H1 (cell line): Measurements from ENCODE around the gene PCSK4. TPM values are rescaled to one million over a fixed set of nuclear protein-coding genes. Genes with fewer than 3 reads are reported as not detected.

Source experiments
- CTCF ChIA-PET: fragments of 300-600 bp; sonication (Branson Sonifier 250); formaldehyde crosslinking; loops from one replicate; lab custom pipeline; 2021; ENCODE audit not compliant: partially characterized antibody; lab: Charles Lee
- POLR2A ChIA-PET: fragments of 300-600 bp; sonication (Branson Sonifier 250); formaldehyde crosslinking; loops from one replicate; lab custom pipeline; 2021; ENCODE audit warnings: inconsistent platforms; ENCODE audit not compliant: partially characterized antibody; lab: Charles Lee
- DNase-seq, 2 experiments: peaks; one replicate each; pipeline versions ENCODE4 v3.0.0 to v3.0.0-alpha.2; 2010 to 2022; ENCODE audit warnings: low spot score in 2 of 2, low read depth in 1 of 2, mixed read lengths in 1 of 2
- FAIRE-seq: peaks from 2 replicates; lab custom pipeline; 2011; peaks lifted over from hg19 to GRCh38; lab: Jason Lieb, UNC
- H2AFZ ChIP-seq: 2 replicates; pipeline ENCODE4 v1.8.1; 2012; ENCODE audit warnings: low read length, inconsistent platforms
- H2AK5ac ChIP-seq: 2 replicates; pipeline ENCODE4 v1.6.1; 2013; ENCODE audit warnings: low read depth, low read length
- H2BK120ac ChIP-seq: replicated peaks from 2 replicates; pipeline ENCODE3; 2013; ENCODE audit warnings: low read depth, low read length, inconsistent platforms
- H2BK12ac ChIP-seq: 2 replicates; pipeline ENCODE4 v1.6.1; 2013; ENCODE audit warnings: low read depth, low read length
- H2BK15ac ChIP-seq: 2 replicates; pipeline ENCODE4 v1.6.1; 2013; ENCODE audit warnings: low read length
- H2BK20ac ChIP-seq: 2 replicates; pipeline ENCODE4 v1.6.1; 2013; ENCODE audit warnings: low read length
- H2BK5ac ChIP-seq: 2 replicates; pipeline ENCODE4 v1.6.1; 2013; ENCODE audit warnings: low read depth, low read length
- H3K14ac ChIP-seq: 2 replicates; pipeline ENCODE4 v1.6.1; 2013; ENCODE audit warnings: inconsistent platforms; ENCODE audit not compliant: insufficient read length
- H3K18ac ChIP-seq: 2 replicates; pipeline ENCODE4 v1.6.1; 2013; ENCODE audit warnings: low read length; ENCODE audit errors: extremely low read depth
- H3K23ac ChIP-seq: 2 replicates; pipeline ENCODE4 v1.6.1; 2013; ENCODE audit warnings: inconsistent platforms; ENCODE audit not compliant: insufficient read length
- H3K23me2 ChIP-seq: 2 replicates; pipeline ENCODE4 v1.6.1; 2013; ENCODE audit warnings: low read depth, low read length
- H3K27ac ChIP-seq: 2 replicates; pipeline ENCODE4 v1.6.1; 2011; ENCODE audit warnings: low read depth, low read length, inconsistent platforms
- H3K27me3 ChIP-seq, 4 experiments: replicated peaks in 1 of 4; 1 replicate in 1 of 4; 2 replicates in 3 of 4; pipeline versions ENCODE4 v1.6.1 to v1.8.1; 2011 to 2013; ENCODE audit warnings: low read length in 3 of 4, mild to moderate bottlenecking in 3 of 4, inconsistent platforms in 2 of 4, mixed read lengths in 2 of 4, moderate library complexity in 1 of 4; ENCODE audit not compliant: control insufficient read depth in 3 of 4, insufficient read depth in 3 of 4; ENCODE audit errors: extremely low read depth in 1 of 4
- H3K36me3 ChIP-seq, 4 experiments: 2 replicates each; pipeline versions ENCODE4 v1.6.1 to v1.8.1; 2011 to 2013; ENCODE audit warnings: mild to moderate bottlenecking in 4 of 4, low read length in 3 of 4, moderate library complexity in 2 of 4, control low read depth in 1 of 4, inconsistent platforms in 1 of 4; ENCODE audit not compliant: insufficient read depth in 4 of 4, control insufficient read depth in 2 of 4
- H3K4ac ChIP-seq: replicated peaks from 2 replicates; pipeline ENCODE3; 2013; ENCODE audit warnings: low read length, low read depth, mixed read lengths, inconsistent platforms; ENCODE audit not compliant: insufficient read length
- H3K4me1 ChIP-seq, 4 experiments: replicated peaks in 1 of 4; 1 replicate in 1 of 4; 2 replicates in 3 of 4; pipeline versions ENCODE4 v1.6.1 to v1.8.1; 2011 to 2013; ENCODE audit warnings: low read length in 3 of 4, inconsistent platforms in 2 of 4, mixed read lengths in 1 of 4; ENCODE audit not compliant: insufficient read depth in 4 of 4, control insufficient read depth in 3 of 4
- H3K4me2 ChIP-seq, 2 experiments: 2 replicates each; pipeline versions ENCODE4 v1.6.1 to v1.8.1; 2011 to 2013; ENCODE audit warnings: low read depth in 2 of 2, low read length in 2 of 2, control low read depth in 1 of 2, inconsistent platforms in 1 of 2, mild to moderate bottlenecking in 1 of 2; ENCODE audit not compliant: insufficient read depth in 1 of 2
- H3K4me3 ChIP-seq, 4 experiments: fragments of 200-600, 300-600 bp in 1 of 4; sonication (generic), shearing (Covaris generic), sonication (Bioruptor Twin) in 1 of 4; 2 replicates each; pipeline versions ENCODE4 v1.5.1 to v1.8.1; 2011 to 2016; ENCODE audit warnings: low read length in 4 of 4, low read depth in 3 of 4, control low read depth in 2 of 4, inconsistent platforms in 2 of 4, mild to moderate bottlenecking in 2 of 4, mixed read lengths in 1 of 4, moderate library complexity in 1 of 4; ENCODE audit not compliant: insufficient read depth in 2 of 4; ENCODE audit errors: extremely low read depth in 1 of 4
- H3K56ac ChIP-seq: replicated peaks from 2 replicates; pipeline ENCODE3; 2013; ENCODE audit warnings: low read depth, mild to moderate bottlenecking, mixed read lengths, low read length, inconsistent platforms; ENCODE audit not compliant: insufficient read length
- H3K79me1 ChIP-seq: 2 replicates; pipeline ENCODE4 v1.6.1; 2013; ENCODE audit warnings: low read depth, low read length, control low read depth
- H3K79me2 ChIP-seq, 2 experiments: 2 replicates each; pipeline versions ENCODE4 v1.6.1 to v1.8.1; 2012 to 2013; ENCODE audit warnings: low read length in 2 of 2, mild to moderate bottlenecking in 2 of 2, inconsistent platforms in 1 of 2; ENCODE audit not compliant: insufficient read depth in 2 of 2, control insufficient read depth in 1 of 2
- H3K9ac ChIP-seq, 4 experiments: replicated peaks in 1 of 4; 1 replicate in 1 of 4; 2 replicates in 3 of 4; pipeline versions ENCODE4 v1.6.1 to v1.8.1; 2011 to 2013; ENCODE audit warnings: low read depth in 3 of 4, low read length in 3 of 4, control low read depth in 2 of 4, mild to moderate bottlenecking in 2 of 4, moderate library complexity in 2 of 4, inconsistent platforms in 1 of 4; ENCODE audit errors: extremely low read depth in 1 of 4
- H3K9me3 ChIP-seq, 2 experiments: 2 replicates each; pipeline versions ENCODE4 v1.6.1 to v1.8.1; 2012 to 2013; ENCODE audit warnings: mild to moderate bottlenecking in 2 of 2, moderate library complexity in 2 of 2, control low read depth in 1 of 2, inconsistent platforms in 1 of 2, low read depth in 1 of 2, low read length in 1 of 2, mixed read lengths in 1 of 2; ENCODE audit not compliant: insufficient read depth in 2 of 2
- H4K20me1 ChIP-seq, 2 experiments: replicated peaks in 1 of 2; 2 replicates each; pipeline versions ENCODE3 to v1.8.1; 2011 to 2013; ENCODE audit warnings: inconsistent platforms in 2 of 2, low read length in 2 of 2, mild to moderate bottlenecking in 1 of 2; ENCODE audit not compliant: insufficient read depth in 2 of 2, control insufficient read depth in 1 of 2
- H4K5ac ChIP-seq: 2 replicates; pipeline ENCODE4 v1.6.1; 2013; ENCODE audit warnings: low read length, low read depth, mixed read lengths, inconsistent platforms; ENCODE audit not compliant: insufficient read length
- H4K8ac ChIP-seq: 2 replicates; pipeline ENCODE4 v1.8.0; 2013; ENCODE audit warnings: mild to moderate bottlenecking, moderate library complexity, low read length, inconsistent platforms; ENCODE audit not compliant: insufficient read depth; ENCODE audit errors: extremely low read depth
- H4K91ac ChIP-seq: replicated peaks from 2 replicates; pipeline ENCODE3; 2013; ENCODE audit warnings: low read length, mixed read lengths, inconsistent platforms; ENCODE audit not compliant: insufficient read length
- EP300 ChIP-seq, 2 experiments: IDR thresholded peaks; 1 replicate in 1 of 2; 2 replicates in 1 of 2; pipeline ENCODE4 v1.6.1; 2011 to 2012; ENCODE audit warnings: low read depth in 2 of 2, low read length in 2 of 2, mild to moderate bottlenecking in 2 of 2, borderline replicate concordance in 1 of 2, inconsistent platforms in 1 of 2, moderate library complexity in 1 of 2
- JUN ChIP-seq: IDR thresholded peaks from 2 replicates; pipeline ENCODE4 v1.6.1; 2011; ENCODE audit warnings: low read depth, mild to moderate bottlenecking, improper control_type of control experiment, low read length
- PHF8 ChIP-seq: fragments of 200-600 bp; sonication (generic); conservative IDR thresholded peaks from 2 replicates; pipeline ENCODE4 v1.7.1; 2012; ENCODE audit warnings: low read depth, mild to moderate bottlenecking, inconsistent platforms, low read length, moderate library complexity
- POLR2A ChIP-seq, 2 experiments: IDR thresholded peaks; 1 replicate in 1 of 2; 2 replicates in 1 of 2; pipeline ENCODE4 v1.6.1; 2011; ENCODE audit warnings: low read depth in 2 of 2, low read length in 2 of 2, mild to moderate bottlenecking in 2 of 2; ENCODE audit errors: control extremely low read depth in 1 of 2
- SUZ12 ChIP-seq: fragments of 200-600 bp; sonication (generic); IDR thresholded peaks from 2 replicates; pipeline ENCODE4 v1.6.1; 2012; ENCODE audit warnings: mild to moderate bottlenecking, inconsistent platforms, low read length, moderate library complexity, mixed read lengths
- TCF12 ChIP-seq: IDR thresholded peaks from 2 replicates; pipeline ENCODE4 v1.6.1; 2011; ENCODE audit warnings: low read depth, mild to moderate bottlenecking, low read length
- ZNF274 ChIP-seq: IDR thresholded peaks from 2 replicates; pipeline ENCODE4 v1.7.0; 2012; ENCODE audit warnings: low read length, borderline replicate concordance; ENCODE audit errors: extremely low read depth
- WGBS, 2 experiments: shearing (Covaris generic) in 1 of 2; methylation state at CpG; one replicate each; pipeline versions ENCODE4 v1.1.6 to v1.1.7; 2013 to 2015; ENCODE audit warnings: low lambda C conversion rate in 2 of 2, mixed read lengths in 2 of 2, inconsistent platforms in 1 of 2, low coverage in 1 of 2, missing lambda C conversion rate in 1 of 2; ENCODE audit not compliant: insufficient replicate concordance in 2 of 2, insufficient coverage in 1 of 2, insufficient read length in 1 of 2; ENCODE audit errors: extremely low coverage in 1 of 2, missing lambda C conversion rate in 1 of 2; 5-methylcytosine and 5-hydroxymethylcytosine counted together
- polyA plus RNA-seq, 7 experiments: library from polyadenylated mRNA; depleted of rRNA in 3 of 7; stranded (reverse) in 5 of 7; unstranded in 2 of 7; fragments of >200 nt in 5 of 7; fragments of 200-250 nt in 2 of 7; gene quantifications; 1 replicate in 5 of 7; 2 replicates in 1 of 7; 4 replicates in 1 of 7; pipeline versions ENCODE4 v1.2.1 to v1.2.3, GENCODE V29; 2011 to 2013; ENCODE audit warnings: missing spikeins in 2 of 7, mixed read lengths in 2 of 7
- total RNA-seq: library from RNA; stranded (reverse); fragmentation: NEBNext Ultra II Directional; extraction: Animal tissue kit (Norgen Biotek cat#: 25700); gene quantifications from 2 replicates; pipeline ENCODE4 v1.2.1, GENCODE V29; 2021

Gene PCSK4
- total and polyA plus RNA-seq, 2 of the 8 experiments (the other 6 are each of a cell fraction or from before 2014, with no cell fraction given) = 9.8 to 10.7 TPM

DNA sequence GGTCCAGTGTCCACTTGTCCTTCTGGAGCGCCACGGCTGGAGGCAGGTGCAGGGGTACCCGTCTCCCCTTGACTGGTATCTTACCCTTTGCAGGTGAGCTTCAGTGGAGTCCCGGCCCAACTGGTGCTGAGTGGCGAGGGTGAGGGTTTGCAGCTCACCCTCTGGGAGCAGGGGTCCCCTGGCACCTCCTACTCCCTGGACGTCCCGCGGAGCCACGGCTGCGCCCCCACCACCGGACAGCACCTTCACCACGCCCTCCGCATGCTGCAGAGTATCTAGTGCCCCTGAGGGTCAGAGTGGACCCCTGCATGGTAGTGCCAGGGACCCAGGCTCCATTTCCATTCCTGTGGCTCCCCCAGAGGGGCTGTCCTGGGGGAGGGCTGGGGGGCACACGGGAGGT is 44.8 kb upstream of the PCSK4 start:
- H3K79me2 ChIP-seq = no peaks in the 10 kb centered on the region
- no peak overlapping the region; the same call in 1 of the 2 replicates for H4K8ac ChIP-seq
- H3K36me3 ChIP-seq = no peaks in the 10 kb centered on the region
- H3K9me3 ChIP-seq = no peaks in the 10 kb centered on the region
- H3K56ac ChIP-seq = no peak overlapping the region
- no peak overlapping the region for H4K91ac ChIP-seq
- no peak overlapping the region for H3K4me3 ChIP-seq
- no peak overlapping the region for H2BK5ac ChIP-seq
- no peak overlapping the region for H2BK12ac ChIP-seq
- no peaks in the 10 kb centered on the region for H3K23me2 ChIP-seq
- no peak overlapping the region for H3K27ac ChIP-seq
- POLR2A ChIA-PET = no interaction called here
- H3K79me1 ChIP-seq = no peaks in the 10 kb centered on the region
- H3K23ac ChIP-seq = no peak overlapping the region
- no peak overlapping the region for H2AFZ ChIP-seq
- DNase-seq (no peak), FAIRE-seq (no peak)
- H2BK20ac ChIP-seq = no peak overlapping the region
- no peaks in the 10 kb centered on the region for H3K4me1 ChIP-seq
- H2BK120ac ChIP-seq = no peak overlapping the region
- no peak overlapping the region for H4K5ac ChIP-seq
- peaks cover 0 to 3% of the 10 kb centered on the region in 2 experiments for H4K20me1 ChIP-seq
- H3K4me2 ChIP-seq = no peak overlapping the region
- H3K4ac ChIP-seq = no peak overlapping the region
- no peak overlapping the region for H2AK5ac ChIP-seq
- H3K9ac ChIP-seq = no peak overlapping the region
- H2BK15ac ChIP-seq = no peak overlapping the region
- CTCF ChIA-PET = interaction anchor here (0.6 to 0.8 kb wide), 2 partner anchors 12 to 486 kb away, joined by 4 to 5 read pairs; no protein-coding TSS in a partner anchor
- no peak overlapping the region for H3K18ac ChIP-seq
- H3K27me3 ChIP-seq = no peaks in the 10 kb centered on the region; a peak in 1 of 7 replicates
- no peak overlapping the region for H3K14ac ChIP-seq
- 88% methylated on average over 8 of the region's 14 CpGs; no CpG with 5 or more reads in 1 of the 2 experiments for WGBS, 2 experiments
- TF ChIP-seq POLR2A (IDR thresholded peaks at IDR 0.05; ENCODE audit: control extremely low read depth in 1 of 2, low read depth in 2 of 2, low read length in 2 of 2) = no peak
- no peak for TF ChIP-seq EP300 (IDR thresholded peaks at IDR 0.05; ENCODE audit: borderline replicate concordance in 1 of 2, low read depth in 2 of 2, low read length in 2 of 2)
- TF ChIP-seq JUN = no peak
- no peak for TF ChIP-seq SUZ12
- TF ChIP-seq TCF12 = no peak
- TF ChIP-seq PHF8 = no peak
- TF ChIP-seq ZNF274 = no peak
